Right atrium auricular region (tissue), 2 donors: ENCODE measurements around the gene GRAMD2A. TPM values are rescaled to one million over a fixed set of nuclear protein-coding genes. Genes with fewer than 3 reads are reported as not detected.
A peak's percentile ranks its signal among the peaks of the same experiment; 100 is the strongest.

ENCODE experiments used
- DNase-seq: peaks from one replicate; pipeline ENCODE4 v3.0.0-alpha.2; 2019; ENCODE audit warnings: low spot score
- H3K27ac ChIP-seq, 2 donors: fragments of 200-600 bp; sonication (generic); 1 replicate in 1 of 2; 2 replicates in 1 of 2; pipeline ENCODE4 v1.5.1; 2016 to 2019
- H3K27me3 ChIP-seq, 2 donors: fragments of 200-600 bp; sonication (generic); one replicate each; pipeline versions ENCODE4 v1.5.1 to v1.6.0; 2017 to 2019
- H3K36me3 ChIP-seq: fragments of 200-600 bp; sonication (generic); one replicate; pipeline ENCODE4 v1.5.1; 2016
- H3K4me1 ChIP-seq, 2 donors: fragments of 200-600 bp; sonication (generic); one replicate each; pipeline versions ENCODE4 v1.5.1 to v1.6.0; 2017 to 2019
- H3K4me3 ChIP-seq, 2 donors: fragments of 200-600 bp; sonication (generic); 1 replicate in 1 of 2; 2 replicates in 1 of 2; pipeline ENCODE4 v1.5.1; 2017 to 2019; ENCODE audit warnings: mild to moderate bottlenecking in 1 of 2, moderate library complexity in 1 of 2
- H3K9me3 ChIP-seq, 2 donors: fragments of 200-600 bp; sonication (generic); one replicate each; pipeline ENCODE4 v1.5.1; 2019
- total RNA-seq, 2 donors: library from RNA; depleted of rRNA; stranded (reverse); fragments of >200 nt; gene quantifications; one replicate each; pipeline ENCODE4 v1.1.0, GENCODE V29; 2016
- TF ChIP-seq, protein P1 (sequence below), 2 donors: fragments of 200-600 bp; sonication (generic); IDR thresholded peaks; one replicate each; pipeline ENCODE4 v1.5.1; 2019; ENCODE audit warnings: antibody characterized with exemption in 2 of 2

Gene GRAMD2A
- total RNA-seq, 2 donors from 2014 or later, result 0.83 TPM; not detected in 1

DNA sequence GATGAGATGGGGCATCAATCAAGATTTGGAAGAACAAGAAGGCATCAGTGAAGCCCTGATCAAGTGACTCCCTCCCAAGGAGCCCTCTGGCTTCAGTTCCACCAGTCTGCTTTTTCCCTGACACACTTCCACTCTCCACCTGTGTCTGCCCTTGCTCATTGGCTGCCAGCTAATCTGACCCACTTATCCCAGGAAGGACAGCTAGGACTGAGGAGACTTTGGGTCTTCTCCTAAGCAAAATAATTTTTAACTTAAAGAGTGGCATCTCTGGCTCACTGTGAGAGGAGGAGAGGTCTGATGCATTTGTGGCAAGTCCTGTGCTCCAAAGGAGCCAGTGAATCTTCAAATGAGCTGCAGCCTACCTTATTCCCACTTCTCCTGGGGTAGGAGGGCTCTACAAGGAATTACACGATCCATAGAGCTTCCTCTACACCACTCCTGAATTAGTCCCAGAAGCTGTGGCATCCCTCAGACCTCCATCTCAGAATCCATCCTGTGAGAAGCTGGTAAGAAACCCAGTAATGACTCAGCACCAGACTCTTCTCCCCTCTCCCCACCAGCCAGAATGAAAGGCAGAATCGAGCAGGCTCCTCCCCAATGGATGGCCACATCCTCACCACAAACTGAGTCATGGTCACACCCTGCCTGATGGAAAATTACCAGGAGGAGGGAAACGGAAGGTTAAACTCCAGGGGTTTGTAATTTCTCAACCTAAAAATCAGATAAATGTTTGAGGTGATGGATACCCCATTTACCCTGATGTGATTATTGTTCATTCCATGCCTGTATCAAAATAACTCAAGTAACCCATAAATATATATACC is 39.7 kb upstream of the GRAMD2A start:
- Histone ChIP-seq H3K4me1 (peaks cover 0 to 15% of the 10 kb centered on the region in 2 donors), H3K27me3 (no peaks in the 10 kb centered on the region), H3K36me3 (peaks cover 32% of the 10 kb centered on the region), H3K27ac (peak overlapping the region; percentile 58 to 67), H3K9me3 (no peaks in the 10 kb centered on the region), H3K4me3 (peak overlapping the region in 1 of 2 donors; percentile 17)
- TF ChIP-seq, protein P1, sequence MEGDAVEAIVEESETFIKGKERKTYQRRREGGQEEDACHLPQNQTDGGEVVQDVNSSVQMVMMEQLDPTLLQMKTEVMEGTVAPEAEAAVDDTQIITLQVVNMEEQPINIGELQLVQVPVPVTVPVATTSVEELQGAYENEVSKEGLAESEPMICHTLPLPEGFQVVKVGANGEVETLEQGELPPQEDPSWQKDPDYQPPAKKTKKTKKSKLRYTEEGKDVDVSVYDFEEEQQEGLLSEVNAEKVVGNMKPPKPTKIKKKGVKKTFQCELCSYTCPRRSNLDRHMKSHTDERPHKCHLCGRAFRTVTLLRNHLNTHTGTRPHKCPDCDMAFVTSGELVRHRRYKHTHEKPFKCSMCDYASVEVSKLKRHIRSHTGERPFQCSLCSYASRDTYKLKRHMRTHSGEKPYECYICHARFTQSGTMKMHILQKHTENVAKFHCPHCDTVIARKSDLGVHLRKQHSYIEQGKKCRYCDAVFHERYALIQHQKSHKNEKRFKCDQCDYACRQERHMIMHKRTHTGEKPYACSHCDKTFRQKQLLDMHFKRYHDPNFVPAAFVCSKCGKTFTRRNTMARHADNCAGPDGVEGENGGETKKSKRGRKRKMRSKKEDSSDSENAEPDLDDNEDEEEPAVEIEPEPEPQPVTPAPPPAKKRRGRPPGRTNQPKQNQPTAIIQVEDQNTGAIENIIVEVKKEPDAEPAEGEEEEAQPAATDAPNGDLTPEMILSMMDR (IDR thresholded peaks at IDR 0.05), result no peak
- DNase-seq, result peak; percentile 90

- Histone ChIP-seq H3K9me3 (no peaks in the 10 kb centered on the region), H3K36me3 (peaks cover 24% of the 10 kb centered on the region), H3K4me1 (peaks cover 0 to 21% of the 10 kb centered on the region in 2 donors), H3K27me3 (no peaks in the 10 kb centered on the region), H3K27ac (peak overlapping the region in 1 of 2 donors; percentile 58), H3K4me3 (peak overlapping the region in 1 of 2 donors; percentile 17)
- TF ChIP-seq, protein P1 (IDR thresholded peaks at IDR 0.05), result no peak
- DNase-seq, result no peak
These were observed 38.9 kb upstream of the GRAMD2A start for GRCh38 chr15:72236381-72237003.

GRCh38 chr15:72235298-72235697 is 37.7 kb upstream of the GRAMD2A start:
- peaks cover 12% of the 10 kb centered on the region for H3K36me3 ChIP-seq
- TF ChIP-seq, protein P1 (IDR thresholded peaks at IDR 0.05), result no peak
- DNase-seq, result no peak

GRCh38 chr15:72233769-72234168 is 36.2 kb upstream of the GRAMD2A start:
- H3K27ac ChIP-seq, result no peak overlapping the region
- no peak for DNase-seq
- TF ChIP-seq, protein P1 (IDR thresholded peaks at IDR 0.05), result no peak
- no peaks in the 10 kb centered on the region for H3K27me3 ChIP-seq
- H3K4me1 ChIP-seq, result peaks cover 0 to 29% of the 10 kb centered on the region in 2 donors
- H3K36me3 ChIP-seq, result no peaks in the 10 kb centered on the region
- no peaks in the 10 kb centered on the region for H3K9me3 ChIP-seq
- no peak overlapping the region for H3K4me3 ChIP-seq

More at GRCh38 chr15:72235298-72235697, 37.7 kb upstream of the GRAMD2A start:
- Histone ChIP-seq H3K4me3 (no peak overlapping the region), H3K27ac (no peak overlapping the region), H3K27me3 (no peaks in the 10 kb centered on the region), H3K9me3 (no peaks in the 10 kb centered on the region), H3K4me1 (peaks cover 0 to 21% of the 10 kb centered on the region in 2 donors)

GRCh38 chr15:72231833-72232478 is 34.4 kb upstream of the GRAMD2A start:
- Histone ChIP-seq H3K27ac (peak overlapping the region; percentile 98), H3K36me3 (no peaks in the 10 kb centered on the region), H3K4me1 (peaks cover 0 to 44% of the 10 kb centered on the region in 2 donors), H3K4me3 (peak overlapping the region; percentile 89 to 96), H3K27me3 (no peaks in the 10 kb centered on the region), H3K9me3 (no peaks in the 10 kb centered on the region)
- TF ChIP-seq, protein P1 (IDR thresholded peaks at IDR 0.05), result no peak
- DNase-seq, result no peak
